ENCODE measurements around the gene PRRC2B. TPM values are rescaled to one million over a fixed set of nuclear protein-coding genes. Genes with fewer than 3 reads are reported as not detected.

The PRRC2B gene
- total RNA-seq, 2 experiments from 2014 or later: 126 to 134 TPM

- ChIA-PET POLR2A (interaction anchor here (0.7 kb wide), 1 partner anchor 10 kb away, joined by 3 read pairs; no protein-coding TSS in a partner anchor), CTCF (interaction anchor here (0.6 to 1.2 kb wide), 6 partner anchors 8 to 1656 kb away, joined by 3 to 5 read pairs (median 4); no protein-coding TSS in a partner anchor)
These were observed 10.8 kb upstream of the PRRC2B start for GRCh38 chr9:131382850-131383729.

- ChIA-PET CTCF (no interaction called here), POLR2A (no interaction called here)
These were observed 8.6 kb upstream of the PRRC2B start for GRCh38 chr9:131385296-131385695.

GRCh38 chr9:131386281-131386680, 7.6 kb upstream of the PRRC2B start:
- CTCF ChIA-PET: interaction anchor here (0.6 kb wide), 1 partner anchor 102 kb away, joined by 4 read pairs; no protein-coding TSS in a partner anchor
- POLR2A ChIA-PET: no interaction called here

GRCh38 chr9:131387394-131387793, 6.5 kb upstream of the PRRC2B start:
- POLR2A ChIA-PET: no interaction called here
- CTCF ChIA-PET: no interaction called here

GRCh38 chr9:131391020-131391419, 2.9 kb upstream of the PRRC2B start:
- ChIA-PET CTCF (interaction anchor here (1.1 kb wide), 1 partner anchor 18 kb away, joined by 3 read pairs; no protein-coding TSS in a partner anchor), POLR2A (no interaction called here)

GRCh38 chr9:131391504-131391903, 2.4 kb upstream of the PRRC2B start:
- CTCF ChIA-PET: interaction anchor here (1.1 kb wide), 1 partner anchor 18 kb away, joined by 3 read pairs; no protein-coding TSS in a partner anchor
- POLR2A ChIA-PET: no interaction called here

GRCh38 chr9:131394464-131395156, 724 bp downstream of the PRRC2B start:
- ChIA-PET CTCF (interaction anchor here (1.8 kb wide), 1 partner anchor 10 kb away, joined by 4 read pairs; no protein-coding TSS in a partner anchor), POLR2A (no interaction called here)

- ChIA-PET POLR2A (interaction anchor here (2.2 kb wide), 1 partner anchor 22 kb away, joined by 8 read pairs; no protein-coding TSS in a partner anchor), CTCF (interaction anchor here (1.5 to 1.8 kb wide), 2 partner anchors 9 to 11 kb away, joined by 4 to 7 read pairs; no protein-coding TSS in a partner anchor)
These were observed 1.5 kb downstream of the PRRC2B start for GRCh38 chr9:131395157-131396098.

GRCh38 chr9:131396099-131396479, 2.2 kb downstream of the PRRC2B start:
- ChIA-PET CTCF (interaction anchor here (0.6 to 1.8 kb wide), 5 partner anchors 8 to 23 kb away, joined by 3 to 7 read pairs (median 4); no protein-coding TSS in a partner anchor), POLR2A (interaction anchor here (1.0 to 2.2 kb wide), 2 partner anchors 9 to 23 kb away, joined by 4 to 8 read pairs; no protein-coding TSS in a partner anchor)

GRCh38 chr9:131396626-131397025, 2.7 kb downstream of the PRRC2B start:
- ChIA-PET POLR2A (interaction anchor here (0.7 to 2.2 kb wide), 3 partner anchors 9 to 48 kb away, joined by 4 to 8 read pairs (median 8); no protein-coding TSS in a partner anchor), CTCF (interaction anchor here (0.6 to 1.8 kb wide), 6 partner anchors 8 to 104 kb away, joined by 3 to 7 read pairs (median 4); no protein-coding TSS in a partner anchor)

- ChIA-PET POLR2A (interaction anchor here (0.7 to 2.2 kb wide), 3 partner anchors 8 to 47 kb away, joined by 4 to 8 read pairs (median 8); no protein-coding TSS in a partner anchor), CTCF (interaction anchor here (1.2 to 1.8 kb wide), 4 partner anchors 9 to 103 kb away, joined by 3 to 7 read pairs (median 4); no protein-coding TSS in a partner anchor)
These were observed 3.4 kb downstream of the PRRC2B start for GRCh38 chr9:131397100-131397790.

- POLR2A ChIA-PET: interaction anchor here (1.3 to 1.6 kb wide), 2 partner anchors 10 to 25 kb away, joined by 3 to 10 read pairs; no protein-coding TSS in a partner anchor
- CTCF ChIA-PET: interaction anchor here (1.8 kb wide), 1 partner anchor 13 kb away, joined by 5 read pairs; no protein-coding TSS in a partner anchor
These were observed 4.3 kb downstream of the PRRC2B start for GRCh38 chr9:131398204-131398603.

GRCh38 chr9:131399972-131400371, 6.1 kb downstream of the PRRC2B start:
- CTCF ChIA-PET: interaction anchor here (0.7 to 1.5 kb wide), 2 partner anchors 27 to 50 kb away, joined by 3 read pairs; no protein-coding TSS in a partner anchor
- POLR2A ChIA-PET: interaction anchor here (0.7 kb wide), 1 partner anchor 258 kb away, joined by 3 read pairs; no protein-coding TSS in a partner anchor

- ChIA-PET CTCF (no interaction called here), POLR2A (interaction anchor here (0.7 kb wide), 1 partner anchor 258 kb away, joined by 3 read pairs; no protein-coding TSS in a partner anchor)
These were observed 6.7 kb downstream of the PRRC2B start for GRCh38 chr9:131400627-131401026.

- CTCF ChIA-PET: no interaction called here
- POLR2A ChIA-PET: no interaction called here
These were observed 8.2 kb downstream of the PRRC2B start for GRCh38 chr9:131402073-131402472.

GRCh38 chr9:131402738-131403492, 9.0 kb downstream of the PRRC2B start:
- ChIA-PET POLR2A (interaction anchor here (0.7 kb wide), 1 partner anchor 141 kb away, joined by 3 read pairs; no protein-coding TSS in a partner anchor), CTCF (interaction anchor here (0.7 kb wide), 1 partner anchor 196 kb away, joined by 3 read pairs; no protein-coding TSS in a partner anchor)

- CTCF ChIA-PET: interaction anchor here (0.7 kb wide), 1 partner anchor 197 kb away, joined by 3 read pairs; no protein-coding TSS in a partner anchor
- POLR2A ChIA-PET: interaction anchor here (0.7 kb wide), 2 partner anchors 141 to 1468 kb away, joined by 3 to 7 read pairs; no protein-coding TSS in a partner anchor
These were observed 9.5 kb downstream of the PRRC2B start for GRCh38 chr9:131403493-131403773.
